HG03097 (cell line): ENCODE data around the gene TRAF3IP1.
"Not testable (repeated sequence)": the region's sequence is repeated elsewhere in the genome, so short reads cannot be mapped to it uniquely, and the experiment has no call there.

Experiments used
- ATAC-seq: cut with Tn5 transposase; IDR thresholded peaks from one replicate; pipeline ENCODE4 v1.9.1; 2021; ENCODE audit not compliant: unreplicated experiment, low FRiP score

TRAF3IP1 gene

DNA sequence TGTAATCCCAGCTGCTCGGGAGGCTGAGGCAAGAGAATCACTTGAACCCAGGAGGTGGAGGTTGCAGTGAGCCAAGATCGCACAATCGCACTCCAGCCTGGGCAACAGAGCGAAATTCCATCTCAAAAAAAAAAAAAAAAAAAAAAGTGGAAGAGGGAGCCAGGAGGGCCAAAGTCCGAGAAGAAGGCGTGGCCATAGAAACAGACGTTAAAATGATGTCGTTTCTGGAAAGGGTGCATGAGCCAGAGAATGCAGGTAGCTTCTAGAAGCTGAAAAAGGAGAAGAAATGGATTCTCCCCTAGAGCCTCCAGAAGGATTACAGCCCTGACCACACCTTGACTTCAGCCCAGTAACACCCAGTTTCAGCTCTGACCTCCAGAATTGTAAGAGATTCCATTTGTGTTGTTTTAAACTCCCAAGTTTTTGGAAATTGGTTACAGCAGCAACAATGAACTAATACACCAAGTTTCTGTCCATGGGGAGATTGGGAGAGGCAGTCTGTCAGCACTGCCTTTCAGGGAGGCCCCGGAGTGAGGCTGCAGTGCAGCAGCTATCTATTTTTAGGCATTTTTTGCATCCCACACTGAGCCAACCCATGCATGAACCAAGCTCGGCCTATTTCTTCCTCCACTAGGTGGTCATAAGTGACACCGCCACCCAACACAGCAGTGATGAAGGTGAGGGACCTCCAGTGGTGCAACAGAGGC is 14.2 kb upstream of the TRAF3IP1 start:
- ATAC-seq, result no peak

DNA sequence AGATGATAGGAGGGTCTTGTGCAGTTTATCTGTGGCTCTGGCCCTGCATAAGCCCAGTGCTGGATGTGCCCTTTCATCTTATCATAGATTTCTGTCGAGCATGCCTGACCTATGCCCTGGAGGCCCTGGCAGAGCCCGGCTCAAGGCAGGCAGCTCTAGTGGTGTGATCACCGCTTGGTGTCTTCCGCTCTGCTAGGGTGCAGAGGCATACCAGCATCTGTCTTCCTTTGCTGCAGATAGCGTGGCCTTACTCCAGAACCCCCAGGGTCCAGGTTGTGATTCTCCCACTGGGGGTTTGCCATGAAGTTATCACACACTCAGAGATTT is 13.7 kb upstream of the TRAF3IP1 start:
- ATAC-seq, result no peak

DNA sequence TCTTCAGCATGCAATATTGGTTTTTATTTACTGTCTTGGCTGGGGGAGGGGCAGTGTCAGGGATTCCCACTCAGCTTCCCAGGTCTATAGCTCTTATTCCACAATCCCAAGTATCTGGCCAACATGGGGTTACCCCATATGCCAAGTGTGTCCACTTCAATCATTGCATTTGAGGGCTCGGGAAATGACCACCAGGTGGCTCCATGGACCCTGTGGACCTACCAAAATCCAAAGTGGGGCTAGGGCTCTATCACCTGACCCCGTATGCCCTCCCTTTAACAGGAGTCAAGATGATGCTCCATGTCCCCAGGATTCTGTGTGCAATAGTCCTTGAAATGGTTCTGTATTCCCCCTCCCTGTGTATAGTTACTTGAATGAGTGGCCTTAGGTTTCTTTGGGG is 12.1 kb upstream of the TRAF3IP1 start:
- no peak for ATAC-seq

DNA sequence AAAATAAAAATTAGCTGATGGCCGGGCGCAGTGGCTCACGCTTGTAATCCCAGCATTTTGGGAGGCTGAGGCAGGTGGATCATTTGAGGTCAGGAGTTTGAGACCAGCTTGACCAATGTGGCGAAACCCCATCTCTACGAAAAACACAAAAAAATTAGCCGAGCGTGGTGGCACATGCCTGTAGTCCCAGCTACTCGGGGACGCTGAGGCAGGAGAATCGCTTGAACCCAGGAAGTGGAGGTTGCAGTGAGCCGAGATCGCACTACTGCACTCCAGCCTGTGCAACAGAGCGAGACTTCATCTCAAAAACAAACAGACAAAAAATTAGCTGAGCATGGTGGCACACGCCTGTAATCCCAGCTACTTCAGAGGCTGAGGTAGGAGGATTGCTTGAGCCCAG is 9.6 kb upstream of the TRAF3IP1 start:
- not testable (repeated sequence) for ATAC-seq

DNA sequence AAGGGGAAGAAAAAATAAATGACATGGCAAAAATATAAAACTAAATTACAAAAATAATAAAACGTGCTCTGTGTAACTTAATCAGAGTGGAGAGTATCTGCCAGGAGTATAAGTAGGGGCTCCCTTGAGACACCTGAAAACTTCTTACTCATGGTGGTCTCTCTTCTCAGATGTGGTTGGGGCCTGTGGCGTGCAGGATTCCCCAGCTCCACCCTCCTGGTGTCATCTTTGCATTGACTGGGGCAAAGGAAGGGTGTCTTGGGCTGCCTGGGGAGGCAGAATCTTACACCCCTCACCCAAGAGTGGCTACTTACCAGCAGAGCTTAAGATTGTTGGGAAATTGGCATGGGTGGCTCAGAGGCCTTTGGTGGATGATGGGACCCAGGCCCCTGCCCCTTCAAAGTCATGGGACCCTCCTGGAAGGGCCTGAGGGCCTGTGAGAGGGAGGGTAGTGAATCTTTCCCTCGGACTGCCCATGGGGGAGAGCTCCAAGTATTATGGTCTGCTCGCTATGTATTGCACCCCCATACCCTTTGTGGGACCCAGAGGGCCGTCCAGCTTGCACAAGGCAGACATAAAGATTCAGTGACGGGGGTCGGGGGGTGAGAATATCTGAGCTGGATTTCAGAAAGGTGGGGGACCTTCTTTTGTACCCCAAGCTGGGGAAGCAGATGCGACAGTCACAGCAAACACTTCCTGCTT is 6.9 kb upstream of the TRAF3IP1 start:
- no peak for ATAC-seq

DNA sequence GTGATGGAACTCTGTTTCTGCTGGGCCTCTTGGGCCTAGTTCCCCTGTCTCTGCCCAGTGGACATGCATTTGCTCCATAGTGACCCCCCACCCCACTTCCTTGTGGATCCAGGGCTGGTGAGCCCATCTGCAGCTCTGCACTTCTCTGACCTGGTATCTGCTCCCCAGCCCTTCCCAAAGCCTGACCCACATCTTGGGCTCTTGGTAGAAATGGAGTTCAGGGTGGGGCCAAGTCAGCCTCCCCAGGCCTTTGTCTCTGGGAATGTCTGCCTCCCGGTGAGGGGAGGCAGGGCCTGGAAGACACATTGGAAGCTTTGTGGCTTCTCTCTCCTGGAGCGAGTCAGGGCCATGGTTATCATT is 6.3 kb upstream of the TRAF3IP1 start:
- no peak for ATAC-seq

DNA sequence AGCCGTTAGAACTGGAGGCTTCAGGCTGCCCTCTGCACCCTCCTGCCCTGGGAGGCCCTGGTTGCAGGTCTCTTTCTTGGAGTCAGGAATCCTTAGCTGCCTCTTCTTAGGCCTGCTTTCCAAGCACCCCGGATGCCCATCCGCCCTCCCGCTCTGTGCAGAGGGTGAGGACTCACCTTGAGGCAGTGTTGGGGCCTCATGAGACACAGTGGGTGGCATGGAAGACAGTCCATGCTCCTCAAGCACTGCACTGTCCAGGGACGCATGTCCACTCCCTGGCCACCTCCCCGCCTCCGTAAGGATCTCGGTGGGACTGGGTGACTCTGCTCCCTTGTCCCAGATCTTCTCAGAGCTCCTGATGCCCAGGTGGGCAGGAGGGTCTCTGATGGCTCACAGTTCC is 5.7 kb upstream of the TRAF3IP1 start:
- ATAC-seq, result no peak

DNA sequence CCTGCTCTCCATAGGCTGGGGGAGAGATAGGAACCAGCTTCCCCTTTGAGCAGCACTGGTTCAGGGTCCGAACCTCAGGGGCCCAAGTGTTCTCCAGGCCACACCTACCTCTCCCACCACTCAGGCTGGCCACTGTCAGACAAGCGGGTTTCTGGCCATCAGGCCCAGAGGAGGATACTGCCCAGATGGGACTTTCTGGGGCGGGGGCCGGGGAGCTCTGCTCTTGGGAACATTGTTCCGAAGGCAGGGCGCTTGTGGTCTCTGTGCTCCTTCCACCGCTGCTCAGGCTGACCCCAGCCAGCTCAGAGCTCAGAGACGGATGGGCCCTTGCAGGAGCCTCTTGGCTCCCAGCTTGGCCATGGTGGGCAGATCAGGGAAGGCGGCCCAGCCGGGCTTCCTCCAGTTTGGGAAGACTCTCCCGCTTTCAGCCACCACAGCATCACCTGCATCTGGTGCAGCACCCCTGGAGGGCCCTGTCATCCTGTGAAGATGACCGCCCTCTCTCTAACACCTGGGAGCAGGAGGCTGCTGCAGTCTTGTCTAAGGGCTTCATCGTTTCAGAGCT is 5.2 kb upstream of the TRAF3IP1 start:
- ATAC-seq, result no peak

DNA sequence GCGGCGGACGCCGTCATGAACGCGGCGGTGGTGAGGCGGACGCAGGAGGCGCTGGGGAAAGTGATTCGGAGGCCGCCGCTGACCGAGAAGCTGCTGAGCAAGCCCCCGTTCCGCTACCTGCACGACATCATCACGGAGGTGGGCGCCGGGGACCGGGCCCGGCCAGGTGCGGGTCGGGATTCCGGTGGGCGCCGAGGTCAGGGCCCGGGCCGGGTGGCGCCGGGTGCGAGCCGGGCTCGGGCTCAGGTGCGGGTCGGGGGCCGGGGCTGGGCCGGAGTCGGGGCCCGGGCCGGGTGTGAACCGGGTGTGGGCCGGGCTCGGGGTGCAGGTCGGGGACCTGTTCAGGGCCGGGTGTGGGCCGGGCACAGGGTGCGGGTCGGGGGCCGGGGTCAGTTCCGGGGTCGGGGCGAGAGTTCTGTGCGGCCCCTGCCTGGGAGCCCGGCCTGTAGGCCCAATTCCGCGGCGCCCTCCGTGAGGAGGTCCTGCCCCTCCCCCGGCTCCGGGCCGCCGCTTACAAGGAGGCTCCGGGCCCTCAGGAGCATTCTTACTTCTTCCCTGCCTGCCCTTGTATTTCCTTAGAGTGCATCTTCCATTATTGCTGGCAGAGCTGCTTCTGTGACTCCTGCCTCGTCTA is 447 bp downstream of the TRAF3IP1 start:
- peak; percentile 24 for ATAC-seq

DNA sequence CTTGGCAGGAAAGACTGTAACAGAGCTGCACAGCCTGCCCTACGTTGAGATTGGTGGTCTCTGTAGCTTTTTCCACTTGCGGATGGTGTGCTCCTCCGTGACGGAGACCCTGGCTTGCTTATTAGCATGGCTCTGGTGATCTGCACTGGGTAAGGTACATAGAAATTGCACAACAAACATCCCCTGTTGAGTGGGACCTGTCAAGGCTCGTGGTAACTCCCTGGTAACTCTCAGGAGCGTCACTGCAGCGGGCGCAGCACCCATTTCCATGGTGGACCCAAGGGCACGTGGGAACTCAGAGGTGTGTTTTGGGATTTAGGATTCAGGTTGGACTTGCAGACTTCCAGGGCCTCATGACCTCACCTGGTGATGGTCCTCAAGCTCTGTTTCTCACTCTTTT is 1.1 kb downstream of the TRAF3IP1 start:
- no peak for ATAC-seq

DNA sequence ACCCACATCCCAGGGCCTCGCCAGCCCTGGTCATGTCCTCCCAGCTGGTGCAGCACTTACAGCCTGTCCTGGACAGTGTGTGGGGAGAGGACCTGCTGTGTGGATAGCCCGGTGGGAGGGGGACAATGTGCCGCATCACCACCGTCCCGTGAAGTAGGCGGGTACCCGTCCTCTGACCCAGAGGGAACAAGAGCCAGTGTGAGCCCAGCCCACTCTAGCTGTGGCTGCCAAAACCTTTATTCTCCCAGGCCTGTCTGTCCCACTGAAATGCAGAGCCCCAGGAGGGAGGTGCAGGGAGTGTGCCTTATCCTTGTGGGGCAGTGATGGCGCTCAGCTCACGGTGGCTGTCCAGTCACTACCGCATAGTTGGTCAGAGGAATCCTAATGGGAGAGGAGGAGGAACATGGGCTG is 1.7 kb downstream of the TRAF3IP1 start:
- no peak for ATAC-seq

DNA sequence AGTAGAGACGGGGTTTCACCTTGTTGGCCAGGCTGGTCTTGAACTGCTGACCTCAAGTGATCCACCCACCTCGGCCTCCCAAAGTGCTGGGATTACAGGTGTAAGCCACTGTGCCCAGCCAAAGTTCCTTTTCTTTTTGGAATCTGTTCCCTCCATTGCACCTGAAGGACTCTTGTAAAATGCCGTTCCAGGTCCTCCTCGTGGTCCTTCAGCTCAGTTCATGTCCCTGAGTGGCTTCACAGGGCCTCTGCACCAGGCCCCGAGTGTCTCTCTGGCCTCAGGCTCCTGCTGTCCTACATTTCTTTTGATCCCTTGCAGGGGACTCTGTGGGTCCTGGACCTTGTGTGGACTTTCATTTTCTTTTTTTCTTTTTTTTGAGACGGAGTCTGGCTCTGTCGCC is 3.9 kb downstream of the TRAF3IP1 start:
- ATAC-seq, result not testable (repeated sequence)

DNA sequence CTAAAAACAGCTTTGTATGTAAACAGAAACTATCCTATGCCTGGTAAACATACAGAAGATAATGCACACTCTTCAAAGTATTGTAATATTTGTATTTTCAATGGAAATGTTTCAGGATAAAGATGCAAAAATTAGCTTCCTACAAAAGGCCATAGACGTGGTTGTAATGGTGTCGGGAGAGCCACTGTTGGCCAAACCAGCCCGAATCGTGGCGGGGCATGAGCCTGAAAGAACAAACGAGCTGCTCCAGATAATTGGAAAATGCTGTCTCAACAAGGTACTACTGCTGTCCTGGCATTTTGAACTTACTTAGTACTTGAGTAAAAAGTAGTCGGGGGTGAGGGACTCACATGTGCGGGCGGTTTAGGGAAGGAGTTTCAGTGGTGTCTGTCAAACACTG is 5.4 kb downstream of the TRAF3IP1 start:
- no peak for ATAC-seq

DNA sequence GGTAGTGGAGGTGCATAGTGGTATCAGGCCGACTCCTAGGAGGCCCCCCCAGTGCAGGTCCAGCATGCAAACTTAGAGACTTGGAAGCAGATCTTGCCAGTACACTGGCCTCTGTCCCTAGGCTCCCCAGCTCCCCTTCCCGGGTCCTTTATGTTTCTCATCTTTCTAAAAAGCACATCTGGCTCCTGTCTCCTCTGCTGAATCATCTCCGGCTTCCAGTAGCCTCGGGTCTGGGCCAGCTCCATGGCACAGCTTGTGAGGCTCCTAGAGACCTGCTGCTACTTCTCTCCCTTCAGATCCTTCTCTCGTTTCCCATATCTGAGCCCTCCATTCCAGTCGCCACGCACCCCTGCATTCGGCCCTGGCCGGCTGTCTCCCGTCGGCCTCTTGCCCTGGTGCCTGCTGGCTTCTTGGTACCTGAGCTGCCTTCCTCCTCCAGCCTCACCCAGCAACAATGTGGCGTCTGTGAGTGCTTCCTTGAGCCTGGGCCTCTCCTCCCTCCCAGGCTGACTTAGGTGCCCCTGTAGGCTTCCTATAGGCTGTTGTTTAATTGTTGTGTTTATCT is 6.6 kb downstream of the TRAF3IP1 start:
- no peak for ATAC-seq

DNA sequence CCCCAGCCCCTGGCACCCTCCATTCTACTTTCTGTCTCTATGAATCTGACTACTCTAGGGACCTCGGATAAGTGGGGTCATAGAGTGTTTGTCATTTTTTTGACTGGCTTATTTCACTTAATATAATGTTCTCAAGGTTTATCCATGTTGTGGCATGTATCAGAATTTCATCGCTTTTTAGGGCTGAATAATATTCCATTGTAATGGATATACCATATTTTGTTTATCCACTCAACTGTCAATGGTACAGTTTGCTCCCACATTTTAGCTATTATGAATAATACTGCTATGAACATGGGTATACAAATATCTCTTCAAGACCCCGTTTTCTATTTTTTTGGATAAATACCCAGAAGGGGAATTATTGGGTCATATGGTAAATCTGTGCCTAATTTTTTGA is 7.4 kb downstream of the TRAF3IP1 start:
- no peak for ATAC-seq

DNA sequence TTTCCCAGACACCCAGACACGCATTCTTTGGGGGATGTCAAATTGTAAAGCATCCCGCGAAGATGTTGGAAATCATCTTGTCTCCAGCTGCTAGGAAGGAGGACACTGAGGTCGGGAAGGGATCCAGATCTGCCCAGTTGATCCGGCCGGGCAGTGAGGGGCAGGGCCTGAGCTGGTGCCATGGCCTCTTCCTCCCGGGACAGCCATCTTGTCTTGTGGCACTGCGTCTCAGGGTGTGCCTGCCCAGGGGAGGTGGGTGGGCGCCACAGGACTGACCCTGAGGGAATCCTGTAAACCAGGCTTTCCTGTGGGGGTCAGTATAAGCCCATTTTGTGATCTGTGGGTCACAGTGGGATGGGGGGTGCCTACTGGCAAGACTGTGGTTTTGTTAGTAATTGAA is 10.1 kb downstream of the TRAF3IP1 start:
- ATAC-seq, result no peak

DNA sequence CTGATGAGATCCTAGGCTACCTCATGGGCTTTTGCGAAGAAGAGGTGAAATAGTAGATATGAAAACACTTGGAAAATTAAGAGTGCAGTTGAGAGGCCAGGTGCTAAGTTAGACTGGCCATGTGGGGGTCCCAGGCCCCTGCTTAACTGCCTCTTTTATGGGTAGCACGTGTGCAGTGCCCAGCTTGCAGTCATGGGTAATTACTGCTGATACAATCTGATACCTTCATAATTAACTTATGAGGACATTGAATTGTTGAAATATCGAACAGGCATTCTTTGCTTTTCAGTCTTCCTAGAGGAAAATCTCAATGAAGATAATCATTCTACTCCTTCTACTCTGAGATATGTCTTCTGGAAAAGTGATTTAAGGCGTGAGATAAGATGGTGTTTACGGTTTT is 11.6 kb downstream of the TRAF3IP1 start:
- ATAC-seq, result no peak

DNA sequence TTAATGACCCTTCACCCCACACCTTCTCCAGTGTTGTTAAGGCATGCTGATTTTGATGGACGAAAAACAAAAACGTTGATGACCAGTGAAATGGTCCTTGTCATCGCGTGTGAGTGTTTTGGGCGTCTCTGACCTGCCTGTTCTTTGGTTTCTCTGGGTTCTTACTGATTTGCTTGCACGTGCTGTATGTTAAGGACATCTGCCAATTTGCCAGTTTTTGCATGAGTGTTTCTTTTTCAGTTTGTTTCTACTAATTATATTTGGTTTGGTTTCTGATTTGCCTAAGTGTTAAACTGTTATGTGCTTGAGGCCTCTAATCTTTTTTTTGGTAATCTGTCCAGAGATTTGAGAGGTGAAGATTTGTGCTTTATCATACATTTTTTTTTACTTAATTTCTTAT is 14.6 kb downstream of the TRAF3IP1 start:
- ATAC-seq, result no peak

DNA sequence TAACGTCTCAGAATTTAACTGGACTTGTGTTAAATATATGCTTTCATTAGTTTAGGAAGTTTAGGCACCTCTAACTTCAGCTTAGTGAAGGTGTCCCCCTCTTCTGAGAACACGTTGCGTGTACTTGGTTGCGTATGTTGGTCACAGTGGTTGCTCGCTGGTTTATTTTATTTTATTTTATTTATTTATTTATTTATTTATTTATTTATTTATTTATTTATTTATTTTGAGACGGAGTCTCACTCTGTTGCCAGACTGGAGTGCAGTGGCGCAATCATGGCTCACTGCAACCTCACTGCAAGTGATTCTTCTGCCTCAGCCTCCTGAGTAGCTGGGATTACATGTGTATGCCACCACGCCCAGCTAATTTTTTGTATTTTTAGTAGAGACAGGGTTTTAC is 15.3 kb downstream of the TRAF3IP1 start:
- not testable (repeated sequence) for ATAC-seq

DNA sequence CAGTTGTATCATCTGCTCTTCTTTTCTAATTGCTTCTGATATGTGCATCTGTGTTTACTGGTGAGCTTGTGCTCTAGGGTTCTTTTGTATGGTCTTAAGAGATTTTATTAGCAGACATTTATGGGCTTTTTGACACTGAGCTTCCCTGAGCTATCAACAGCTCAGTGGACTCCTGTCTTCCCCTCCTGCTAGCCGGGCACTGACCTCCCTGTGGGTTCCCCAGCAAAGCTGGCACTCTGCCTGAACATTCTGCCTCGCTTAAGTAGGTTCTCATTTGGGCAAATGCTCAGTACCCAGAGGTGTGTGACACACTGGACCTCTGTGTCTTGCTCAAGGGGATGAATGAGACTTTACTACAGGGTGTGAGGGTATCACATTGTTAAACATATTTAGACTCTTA is 15.8 kb downstream of the TRAF3IP1 start:
- ATAC-seq, result no peak

DNA sequence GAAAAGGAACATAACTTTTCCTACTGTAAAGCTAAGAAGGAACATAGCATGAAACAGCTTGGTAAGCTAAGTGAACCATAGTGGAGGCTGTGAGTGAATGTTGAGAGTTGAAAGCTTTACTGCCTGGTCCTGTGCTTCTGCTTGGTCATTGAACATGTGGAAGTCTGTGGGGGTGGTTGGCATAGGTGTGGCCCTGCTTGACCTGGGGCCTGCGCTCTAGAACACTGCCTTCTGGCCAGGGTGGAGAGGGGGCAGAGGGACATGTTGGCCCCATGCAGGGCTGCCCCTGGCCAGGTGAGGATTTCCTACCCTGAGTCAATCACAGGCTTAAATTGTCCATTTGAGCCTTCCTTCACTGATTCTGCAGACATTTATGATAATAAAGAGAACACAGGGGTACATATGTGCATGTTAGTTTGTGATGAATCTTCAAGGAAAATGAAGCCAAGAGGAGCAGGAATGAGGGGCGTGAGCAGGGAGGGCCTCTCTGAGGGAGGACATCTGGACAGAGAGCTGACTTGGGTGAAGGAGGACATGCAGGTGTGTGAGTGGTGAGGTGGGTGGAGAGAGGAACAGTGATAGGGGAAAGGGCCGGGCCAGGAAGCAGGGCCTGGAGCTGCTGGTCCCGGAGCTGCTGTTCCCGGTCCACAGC is 16.6 kb downstream of the TRAF3IP1 start:
- no peak for ATAC-seq
